Stimulated activated naive CD4-positive, alpha-beta T cell (primary cell): Measurements from ENCODE around the gene SH2B2.
A peak's percentile ranks its signal among the peaks of the same experiment; 100 is the strongest.

Source experiments
- DNase-seq, 6 experiments: peaks; one replicate each; lab custom pipeline; 2025; lab: John Stamatoyannopoulos, UW

Gene SH2B2

GRCh38 chr7:102266541-102266940 lies 20.1 kb upstream of the SH2B2 start:
- DNase-seq, result no peak

GRCh38 chr7:102268635-102269034 lies 18.0 kb upstream of the SH2B2 start:
- no peak for DNase-seq

GRCh38 chr7:102270178-102270887 lies 16.3 kb upstream of the SH2B2 start:
- DNase-seq, result no peak

GRCh38 chr7:102271158-102271798 lies 15.4 kb upstream of the SH2B2 start:
- no peak for DNase-seq

GRCh38 chr7:102272075-102272916 lies 14.4 kb upstream of the SH2B2 start:
- DNase-seq, result peak; percentile 26 to 76 (median 64)

GRCh38 chr7:102272917-102273748 lies 13.5 kb upstream of the SH2B2 start:
- DNase-seq, result no peak

GRCh38 chr7:102273749-102274712 lies 12.6 kb upstream of the SH2B2 start:
- DNase-seq, result no peak

GRCh38 chr7:102275123-102275703 lies 11.5 kb upstream of the SH2B2 start:
- no peak for DNase-seq

GRCh38 chr7:102277901-102278300 lies 8.8 kb upstream of the SH2B2 start:
- DNase-seq, result no peak

GRCh38 chr7:102279537-102280400 lies 6.9 kb upstream of the SH2B2 start:
- peak; percentile 25 to 65 (median 46) for DNase-seq

- DNase-seq, result no peak
Observed at GRCh38 chr7:102280521-102280920, 6.1 kb upstream of the SH2B2 start.

- no peak for DNase-seq
Observed at GRCh38 chr7:102281785-102282184, 4.9 kb upstream of the SH2B2 start.

GRCh38 chr7:102282465-102283362 lies 4.0 kb upstream of the SH2B2 start:
- no peak for DNase-seq

- no peak for DNase-seq
Observed at GRCh38 chr7:102283477-102284189, 3.0 kb upstream of the SH2B2 start.

- DNase-seq, result peak in 1 of 6 experiments; percentile 11
Observed at GRCh38 chr7:102284399-102284798, 2.3 kb upstream of the SH2B2 start.

GRCh38 chr7:102284891-102285539 lies 1.7 kb upstream of the SH2B2 start:
- no peak for DNase-seq
